Breast epithelium (tissue), 3 donors: ENCODE results near the gene ASTL.

Source experiments
- POLR2A ChIP-seq: fragments of 450-650 bp; IDR thresholded peaks from one replicate; pipeline ENCODE4 v1.6.1; 2016; ENCODE audit warnings: antibody characterized with exemption, mild to moderate bottlenecking, moderate library complexity
- POLR2AphosphoS5 ChIP-seq, 3 donors: sonication (generic); formaldehyde crosslinking; IDR thresholded peaks; one replicate each; pipeline ENCODE4 v1.6.1; 2017; ENCODE audit warnings: antibody characterized with exemption in 3 of 3
- TF ChIP-seq, protein P1 (sequence below), 3 donors: fragments of 450-650 bp; IDR thresholded peaks; one replicate each; pipeline ENCODE4 v1.5.1; 2016 to 2017; ENCODE audit warnings: antibody characterized with exemption in 3 of 3, mild to moderate bottlenecking in 3 of 3, moderate library complexity in 3 of 3

DNA sequence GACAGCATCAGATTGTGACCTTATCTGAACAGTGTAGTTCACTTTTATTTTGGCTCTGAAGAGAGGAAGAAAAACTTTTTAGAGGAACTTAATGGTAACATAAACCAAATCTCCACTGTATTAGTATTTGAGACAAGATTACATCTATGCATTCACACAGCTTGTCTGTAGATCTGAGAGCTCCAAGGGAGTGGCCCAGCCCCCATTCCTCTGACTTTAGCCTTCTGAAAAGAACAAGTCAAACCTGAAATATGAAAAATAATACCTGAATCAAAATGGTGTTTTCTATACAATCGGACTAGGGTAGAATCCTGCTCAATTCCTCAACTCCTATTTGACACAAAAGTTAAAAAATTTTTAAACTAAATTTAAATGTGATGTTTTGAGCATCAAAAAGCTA is 47.2 kb upstream of the ASTL start:
- TF ChIP-seq POLR2A: no peak
- TF ChIP-seq, protein P1, sequence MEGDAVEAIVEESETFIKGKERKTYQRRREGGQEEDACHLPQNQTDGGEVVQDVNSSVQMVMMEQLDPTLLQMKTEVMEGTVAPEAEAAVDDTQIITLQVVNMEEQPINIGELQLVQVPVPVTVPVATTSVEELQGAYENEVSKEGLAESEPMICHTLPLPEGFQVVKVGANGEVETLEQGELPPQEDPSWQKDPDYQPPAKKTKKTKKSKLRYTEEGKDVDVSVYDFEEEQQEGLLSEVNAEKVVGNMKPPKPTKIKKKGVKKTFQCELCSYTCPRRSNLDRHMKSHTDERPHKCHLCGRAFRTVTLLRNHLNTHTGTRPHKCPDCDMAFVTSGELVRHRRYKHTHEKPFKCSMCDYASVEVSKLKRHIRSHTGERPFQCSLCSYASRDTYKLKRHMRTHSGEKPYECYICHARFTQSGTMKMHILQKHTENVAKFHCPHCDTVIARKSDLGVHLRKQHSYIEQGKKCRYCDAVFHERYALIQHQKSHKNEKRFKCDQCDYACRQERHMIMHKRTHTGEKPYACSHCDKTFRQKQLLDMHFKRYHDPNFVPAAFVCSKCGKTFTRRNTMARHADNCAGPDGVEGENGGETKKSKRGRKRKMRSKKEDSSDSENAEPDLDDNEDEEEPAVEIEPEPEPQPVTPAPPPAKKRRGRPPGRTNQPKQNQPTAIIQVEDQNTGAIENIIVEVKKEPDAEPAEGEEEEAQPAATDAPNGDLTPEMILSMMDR (IDR thresholded peaks at IDR 0.05): no peak
- no peak for TF ChIP-seq POLR2AphosphoS5 (IDR thresholded peaks at IDR 0.05)
